Measurements from ENCODE around the gene PDXDC1. TPM values are rescaled to one million over a fixed set of nuclear protein-coding genes. Genes with fewer than 3 reads are reported as not detected.
"Not testable (repeated sequence)": the region's sequence is repeated elsewhere in the genome, so short reads cannot be mapped to it uniquely, and the experiment has no call there.

The PDXDC1 gene
- total and polyA plus RNA-seq, 9 of the 15 experiments (the other 6 are each of a cell fraction or from before 2014, with no cell fraction given): 5.1 to 95.4 (median 45.8) TPM

GRCh38 chr16:15015671-15016070, 40.8 kb downstream of the PDXDC1 start:
- intact Hi-C loops (cut with micrococcal nuclease); H3K9ac ChIP-seq (ENCODE audit: insufficient read depth in 1 of 2, low read depth in 2 of 2, low read length in 2 of 2); H4K20me1 ChIP-seq (replicated peaks; ENCODE audit: control insufficient read depth, insufficient read depth, low read length); POLR2A ChIA-PET; H3K4me2 ChIP-seq (ENCODE audit: insufficient read depth, low read length); H3K27me3 ChIP-seq (ENCODE audit: control insufficient read depth in 2 of 2, insufficient read depth in 2 of 2, low read length in 2 of 2); H3K27ac ChIP-seq (ENCODE audit: extremely low read depth, low read depth, low read length); ATAC-seq; H3K4me1 ChIP-seq (replicated peaks in 1 of 2; ENCODE audit: control insufficient read depth in 2 of 2, insufficient read depth in 2 of 2, low read length in 2 of 2); BruUV-seq (replicated peaks); H3K9me1 ChIP-seq (ENCODE audit: control insufficient read depth, insufficient read depth, low read length); CTCF ChIA-PET (ENCODE audit: low intra/inter-chr PET ratio); H2AFZ ChIP-seq (ENCODE audit: low read depth, low read length); in situ Hi-C loops (cut with MboI); H3K9me3 ChIP-seq (replicated peaks; ENCODE audit: control insufficient read depth, insufficient read depth, low read depth, low read length); H3K4me3 ChIP-seq; H3K79me2 ChIP-seq (ENCODE audit: control insufficient read depth, insufficient read depth, low read length); DNase-seq (ENCODE audit: extremely low read depth in 1 of 4, low spot score in 3 of 4): not testable (repeated sequence)
- peaks cover 37% of the 10 kb centered on the region; the same call in 2 of the 3 replicates for H3K36me3 ChIP-seq (ENCODE audit: control insufficient read depth, insufficient read depth, low read length)
- TF ChIP-seq ZNF316 (IDR thresholded peaks at IDR 0.05): peak; percentile 74
- peak; percentile 35; the same call in 1 of the 2 replicates for TF ChIP-seq C11orf30 (IDR thresholded peaks at IDR 0.05; ENCODE audit: low read depth)
- 0 out of 2 replicates have a peak, but pooled peaks have one; percentile 16 for TF ChIP-seq MAFG (tag; conservative IDR thresholded peaks at IDR 0.05)
- WGBS (ENCODE audit: insufficient coverage, low coverage, missing lambda C conversion rate): 100% methylated on average over 3 of the region's 3 CpGs
- FAIRE-seq: peak; percentile 37

DNA sequence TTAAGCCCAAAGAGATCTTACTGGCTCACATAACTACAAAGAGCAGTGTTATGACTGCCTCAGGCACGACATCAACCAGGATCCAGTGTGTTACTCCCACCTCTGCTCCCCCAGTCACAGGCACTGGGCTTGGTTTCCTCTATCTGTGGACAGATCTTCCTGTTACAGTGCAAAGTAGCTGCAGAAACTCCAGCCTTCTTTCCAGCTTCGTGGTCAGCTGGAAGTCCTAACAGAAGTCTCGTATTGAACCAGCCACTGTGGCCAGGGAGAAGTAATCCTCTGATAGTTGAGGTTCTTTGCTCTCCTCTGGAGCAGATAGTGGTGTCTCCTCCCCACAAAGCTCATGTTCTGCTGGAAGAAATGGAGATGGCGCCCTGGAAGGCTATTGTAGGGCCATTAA, 41.5 kb downstream of the PDXDC1 start:
- ATAC-seq: peak; percentile 84
- WGBS (ENCODE audit: insufficient coverage, low coverage, missing lambda C conversion rate): 42% methylated on average over 4 of the region's 4 CpGs
- intact Hi-C loops (cut with micrococcal nuclease); H3K9me3 ChIP-seq (replicated peaks; ENCODE audit: control insufficient read depth, insufficient read depth, low read depth, low read length); H3K79me2 ChIP-seq (ENCODE audit: control insufficient read depth, insufficient read depth, low read length); H2AFZ ChIP-seq (ENCODE audit: low read depth, low read length); H3K4me3 ChIP-seq; H3K9me1 ChIP-seq (ENCODE audit: control insufficient read depth, insufficient read depth, low read length); H4K20me1 ChIP-seq (replicated peaks; ENCODE audit: control insufficient read depth, insufficient read depth, low read length); H3K4me1 ChIP-seq (replicated peaks in 1 of 2; ENCODE audit: control insufficient read depth in 2 of 2, insufficient read depth in 2 of 2, low read length in 2 of 2); BruUV-seq (replicated peaks); H3K4me2 ChIP-seq (ENCODE audit: insufficient read depth, low read length); in situ Hi-C loops (cut with MboI); H3K27me3 ChIP-seq (ENCODE audit: control insufficient read depth in 2 of 2, insufficient read depth in 2 of 2, low read length in 2 of 2); CTCF ChIA-PET (ENCODE audit: low intra/inter-chr PET ratio): not testable (repeated sequence)
- H3K36me3 ChIP-seq (ENCODE audit: control insufficient read depth, insufficient read depth, low read length): peaks cover 40% of the 10 kb centered on the region; the same call in 2 of the 3 replicates
- peak overlapping the region; percentile 18; the same call in 1 of the 3 replicates for H3K27ac ChIP-seq (ENCODE audit: extremely low read depth, low read depth, low read length)
- H3K9ac ChIP-seq (ENCODE audit: insufficient read depth in 1 of 2, low read depth in 2 of 2, low read length in 2 of 2): peak overlapping the region in 1 of 2 experiments; percentile 31; a peak in 1 of 4 replicates
- TF ChIP-seq SMAD4 (CRISPR knock-in tag; conservative IDR thresholded peaks at IDR 0.05) (0 out of 2 replicates have a peak, but pooled peaks have one; percentile 23), CXXC5 (CRISPR knock-in tag; IDR thresholded peaks at IDR 0.05) (0 out of 2 replicates have a peak, but pooled peaks have one; percentile 12), RAD21 (CRISPR knock-in tag; conservative IDR thresholded peaks at IDR 0.05 in 1 of 2, IDR thresholded peaks at IDR 0.05 in 1 of 2) (0 out of 4 replicates have a peak, but pooled peaks of 1 of the 2 experiments have one; percentile 4), GATA2 (CRISPR knock-in tag; IDR thresholded peaks at IDR 0.05) (peak; percentile 52)
- peak; percentile 29 for FAIRE-seq
- DNase-seq (ENCODE audit: extremely low read depth in 1 of 4, low spot score in 3 of 4): peak in 1 of 4 experiments; percentile 28
- POLR2A ChIA-PET: interaction anchor here (0.6 kb wide), 1 partner anchor 706 kb away, joined by 3 read pairs; no protein-coding TSS in a partner anchor

All from K562 (cell line).